GM21423 (cell line): ENCODE measurements around the gene SYTL1.

Experiments
- ATAC-seq: cut with Tn5 transposase; IDR thresholded peaks from one replicate; pipeline ENCODE4 v1.9.1; 2021; ENCODE audit warnings: mild to moderate bottlenecking, moderate library complexity; ENCODE audit not compliant: unreplicated experiment

SYTL1 gene

DNA sequence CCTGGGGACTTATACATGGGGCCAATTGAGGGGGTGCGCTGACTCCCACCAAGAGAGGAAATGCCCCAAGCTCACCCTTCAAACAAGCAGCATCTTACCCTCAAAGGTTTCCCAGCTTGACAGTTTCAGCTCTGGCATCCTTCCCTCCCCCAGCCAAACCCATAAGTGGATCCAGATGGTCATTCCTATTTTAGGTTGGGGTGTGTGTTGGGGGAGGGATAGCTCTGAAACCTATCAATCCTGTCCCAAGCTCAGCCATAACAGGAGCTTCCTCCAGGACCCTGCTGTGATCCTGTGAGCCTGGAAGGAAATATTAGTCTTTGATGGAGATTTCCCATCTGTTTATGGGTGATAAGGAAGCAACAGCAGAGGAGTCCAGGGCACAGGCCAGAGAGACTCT is 23.2 kb upstream of the SYTL1 start:
- ATAC-seq: no peak

GRCh38 chr1:27321813-27322568 is 19.8 kb upstream of the SYTL1 start, which contains the start of gene TMEM222:
Gene TMEM222, plus strand, starts transcription at chr1:27322163. Its CDS starts 35 bp downstream, at chr1:27322198.
- peak; percentile 94 for ATAC-seq

GRCh38 chr1:27322569-27323240 is 19.1 kb upstream of the SYTL1 start:
- no peak for ATAC-seq

DNA sequence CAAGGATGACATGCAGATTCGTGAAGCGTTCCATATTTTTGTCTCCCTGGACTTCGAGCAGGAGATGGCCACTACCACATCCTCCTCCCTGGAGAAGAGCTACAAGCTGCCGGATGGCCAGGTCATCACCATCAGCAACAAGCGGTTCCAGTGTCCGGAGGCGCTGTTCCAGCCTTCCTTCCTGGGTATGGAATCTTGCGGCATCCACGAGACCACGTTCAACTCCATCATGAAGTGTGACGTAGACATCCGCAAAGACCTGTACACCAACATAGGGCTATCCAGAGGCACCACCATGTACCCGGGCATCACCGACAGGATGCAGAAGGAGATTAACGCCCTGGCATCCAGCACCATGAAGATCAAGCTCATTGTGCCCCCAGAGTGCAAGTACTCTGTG is 16.5 kb upstream of the SYTL1 start:
- ATAC-seq: no peak

- ATAC-seq: no peak
These were observed 13.9 kb upstream of the SYTL1 start for GRCh38 chr1:27327964-27328363.

DNA sequence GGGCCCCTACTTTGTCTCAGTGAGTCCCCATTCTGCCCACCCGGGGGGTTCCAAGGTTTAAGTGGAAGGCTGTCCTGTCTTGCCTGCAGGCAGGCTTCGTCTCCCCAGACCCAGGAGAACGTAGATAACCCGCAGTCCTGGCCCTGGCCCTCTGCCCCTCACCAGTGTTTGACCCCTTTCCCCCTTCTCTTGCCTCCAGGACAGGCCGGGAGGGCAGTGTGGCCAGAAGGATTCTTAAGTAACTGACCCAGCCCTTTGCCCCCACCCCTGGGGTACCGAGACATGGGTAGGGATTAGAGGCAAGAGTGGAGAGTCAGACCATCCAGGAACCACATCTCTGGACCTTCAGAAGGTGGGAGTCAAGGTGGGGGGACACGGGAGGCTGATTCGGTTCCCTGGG is 11.0 kb upstream of the SYTL1 start:
- ATAC-seq: no peak

DNA sequence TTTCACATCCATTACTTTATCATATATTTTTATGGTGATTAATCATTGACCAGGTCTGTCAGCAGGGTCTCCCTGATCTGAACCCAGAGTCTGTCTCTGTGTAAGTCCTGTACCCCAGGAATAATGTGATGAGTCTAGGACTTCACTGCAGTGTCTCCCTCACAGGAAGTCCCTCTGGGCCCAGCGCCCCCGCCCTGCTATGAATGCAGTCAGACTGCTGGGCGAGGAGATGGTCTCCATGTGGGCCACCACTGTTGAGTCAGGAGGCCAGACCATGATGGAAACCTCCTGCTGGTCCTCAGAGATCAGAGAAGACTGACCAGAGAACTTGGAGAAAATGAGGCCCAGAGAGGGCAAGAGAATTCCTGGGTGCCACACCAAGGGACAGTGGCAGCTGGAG is 10.4 kb upstream of the SYTL1 start:
- ATAC-seq: no peak

GRCh38 chr1:27331922-27332321 is 9.9 kb upstream of the SYTL1 start:
- no peak for ATAC-seq

- no peak for ATAC-seq
These were observed 9.1 kb upstream of the SYTL1 start for GRCh38 chr1:27332536-27333281.

GRCh38 chr1:27333717-27334279 is 8.0 kb upstream of the SYTL1 start:
- no peak for ATAC-seq

DNA sequence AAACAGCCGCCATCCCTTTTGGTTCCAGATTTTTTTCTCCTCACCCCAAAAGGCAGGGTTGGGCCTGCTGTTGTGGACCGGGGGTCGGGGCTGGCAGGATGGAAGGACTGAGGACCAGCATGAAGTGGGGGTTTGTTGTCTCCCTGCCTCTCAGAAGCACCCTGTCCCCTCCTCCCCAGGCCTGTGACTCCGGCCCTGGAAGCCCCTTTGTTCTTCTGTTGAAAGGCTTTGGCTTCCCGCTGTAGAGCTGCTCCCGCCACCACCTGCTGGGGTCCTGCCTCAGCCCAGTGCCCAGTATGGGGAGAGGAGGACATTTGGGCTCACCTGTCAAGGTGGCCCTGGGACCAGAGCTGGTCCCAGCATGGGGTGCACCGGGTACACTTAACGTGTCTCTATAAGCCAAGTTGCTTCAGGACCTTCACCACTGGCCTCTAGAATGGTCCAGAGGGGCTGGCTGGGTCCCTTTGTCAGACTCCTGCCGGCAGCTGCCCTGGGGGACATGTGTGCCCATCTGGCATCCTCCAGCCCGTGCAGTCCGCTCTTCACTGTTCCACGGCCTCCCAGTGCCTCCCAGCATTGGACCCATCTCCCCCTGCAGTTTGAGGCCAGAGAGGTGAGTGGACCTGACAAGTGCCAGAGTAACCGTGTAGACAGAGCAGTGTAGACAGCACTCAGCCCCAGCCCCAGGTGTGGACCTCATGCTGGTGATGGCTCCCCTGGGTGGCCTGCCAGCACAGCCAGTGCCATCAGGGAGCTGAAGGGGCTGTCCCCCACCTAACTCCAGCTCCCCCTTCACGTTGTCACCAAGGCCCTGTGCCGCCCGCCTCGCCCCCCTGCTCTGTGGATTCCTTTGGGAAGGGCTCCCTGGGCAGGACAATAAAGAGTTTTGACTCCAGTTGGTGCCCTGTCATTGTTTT is 6.1 kb upstream of the SYTL1 start:
- no peak for ATAC-seq

- ATAC-seq: no peak
These were observed 5.1 kb upstream of the SYTL1 start for GRCh38 chr1:27336756-27337155.

- ATAC-seq: no peak
These were observed 3.1 kb upstream of the SYTL1 start for GRCh38 chr1:27338751-27339150.

GRCh38 chr1:27339213-27339612 is 2.6 kb upstream of the SYTL1 start:
- ATAC-seq: no peak

GRCh38 chr1:27342391-27342777 is 562 bp downstream of the SYTL1 start:
- ATAC-seq: no peak

GRCh38 chr1:27342778-27343638 is 1.2 kb downstream of the SYTL1 start:
- ATAC-seq: peak; percentile 38

DNA sequence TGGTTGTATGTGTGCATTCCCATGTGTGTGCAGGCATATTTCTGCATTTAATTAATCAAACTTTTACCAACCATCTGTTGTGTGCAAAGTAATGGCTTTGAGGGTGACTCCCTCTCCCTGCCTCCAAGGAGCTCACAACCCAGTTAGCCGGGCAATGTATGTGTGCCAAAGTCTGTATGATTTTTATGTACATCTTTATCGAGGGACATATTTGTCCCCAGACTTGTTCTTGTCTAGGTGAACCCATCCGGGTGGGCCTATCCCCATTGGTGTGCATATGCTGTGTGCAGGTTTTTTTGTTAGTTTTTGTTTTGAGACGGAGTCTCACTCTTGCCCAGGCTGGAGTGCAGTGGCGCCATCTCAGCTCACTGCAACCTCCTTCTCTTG is 1.8 kb downstream of the SYTL1 start:
- ATAC-seq: no peak

GRCh38 chr1:27345272-27345671 is 3.5 kb downstream of the SYTL1 start:
- ATAC-seq: no peak

DNA sequence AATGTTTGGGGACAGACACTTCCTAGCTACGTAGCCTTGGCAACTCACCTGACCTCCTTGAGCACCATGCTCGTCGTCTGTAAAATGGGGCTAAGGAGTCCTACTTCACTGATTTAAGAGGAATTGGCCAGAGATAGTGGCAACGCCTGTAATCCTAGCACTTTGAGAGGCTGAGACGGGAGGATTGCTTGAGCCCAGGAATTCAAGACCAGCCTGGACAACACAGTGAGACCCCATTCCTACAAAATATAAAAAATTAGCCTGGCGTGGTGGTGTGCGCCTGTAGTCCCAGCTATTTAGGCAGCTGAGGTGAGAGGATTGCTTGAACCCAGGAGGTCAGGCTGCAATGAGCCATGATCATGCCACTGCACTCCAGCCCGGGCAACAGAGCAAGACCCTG is 4.5 kb downstream of the SYTL1 start:
- no peak for ATAC-seq
